Subcutaneous adipose tissue (tissue), 4 donors: ENCODE results near the gene KLHL35. TPM values are rescaled to one million over a fixed set of nuclear protein-coding genes. Genes with fewer than 3 reads are reported as not detected.

ENCODE experiments used
- CTCF ChIP-seq: fragments of 450-650 bp; IDR thresholded peaks from one replicate; pipeline ENCODE4 v1.5.1; 2016; ENCODE audit warnings: low read depth, mild to moderate bottlenecking, control low read depth, antibody characterized with exemption, moderate library complexity
- total RNA-seq, 4 donors: library from RNA; depleted of rRNA; stranded (reverse); fragments of >200 nt; gene quantifications; one replicate each; pipeline ENCODE4 v1.1.0, GENCODE V29; 2016

Gene KLHL35
- total RNA-seq, 4 donors from 2014 or later = 0.82 to 1.3 (median 1.1) TPM; not detected in 1

DNA sequence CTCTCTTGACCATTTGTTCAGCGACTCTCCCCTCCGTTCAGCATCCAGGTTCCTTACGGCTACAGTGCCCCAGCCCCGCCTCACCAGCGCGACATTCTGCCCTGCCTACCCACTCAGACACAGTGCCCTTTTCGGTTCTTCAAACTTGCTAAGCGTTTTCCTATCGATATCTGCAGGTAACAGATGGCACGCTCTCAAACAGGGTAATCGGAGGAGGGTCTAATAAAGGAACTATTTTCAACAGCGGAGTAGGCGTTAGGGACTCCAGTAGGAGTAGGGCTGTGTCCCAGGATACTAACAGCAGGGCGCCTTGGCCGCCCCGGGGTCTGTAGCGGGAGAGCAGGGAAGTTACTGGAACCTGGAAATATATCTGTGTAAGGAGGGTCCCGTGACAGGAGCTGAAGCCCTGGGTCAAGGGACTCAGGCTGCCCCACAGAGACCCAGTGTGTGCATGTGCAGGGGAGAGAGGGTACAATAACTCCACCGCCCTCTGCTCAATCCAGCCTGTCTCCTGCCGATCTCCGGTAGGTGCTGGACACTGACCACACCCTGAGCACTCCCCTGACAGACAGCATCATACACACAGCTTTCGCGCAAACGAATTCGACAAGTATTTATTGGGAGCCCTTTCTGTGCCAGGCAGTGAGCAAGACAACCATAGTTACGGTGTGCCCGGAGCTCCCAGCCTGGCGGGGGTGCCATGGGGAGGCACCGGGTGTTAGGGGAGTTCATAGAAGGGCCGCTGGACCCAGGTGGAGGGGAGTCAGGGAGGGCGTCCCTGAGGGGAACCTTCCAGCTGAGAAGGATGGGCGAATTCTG lies 2.1 kb downstream of the KLHL35 start:
- TF ChIP-seq CTCF = no peak

- TF ChIP-seq CTCF = no peak
Measured at GRCh38 chr11:75429902-75430713, 2.9 kb downstream of the KLHL35 start.

DNA sequence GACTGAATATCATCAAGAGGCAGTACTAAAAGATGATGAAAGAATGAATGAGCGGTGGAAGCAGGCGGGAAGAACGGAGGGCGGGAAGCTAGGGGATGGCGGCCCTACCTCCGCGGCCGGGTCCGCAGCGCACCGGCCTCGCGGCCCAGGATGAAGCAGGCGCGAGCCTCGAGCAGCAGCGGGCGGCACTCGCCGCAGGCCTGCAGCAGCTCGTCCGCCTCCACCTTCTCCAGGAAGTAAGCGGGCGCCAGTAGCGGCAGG lies 3.4 kb downstream of the KLHL35 start:
- TF ChIP-seq CTCF = no peak

- no peak for TF ChIP-seq CTCF
Measured at GRCh38 chr11:75428989-75429640, 3.9 kb downstream of the KLHL35 start.

- no peak for TF ChIP-seq CTCF
Measured at GRCh38 chr11:75428281-75428724, 4.7 kb downstream of the KLHL35 start.

DNA sequence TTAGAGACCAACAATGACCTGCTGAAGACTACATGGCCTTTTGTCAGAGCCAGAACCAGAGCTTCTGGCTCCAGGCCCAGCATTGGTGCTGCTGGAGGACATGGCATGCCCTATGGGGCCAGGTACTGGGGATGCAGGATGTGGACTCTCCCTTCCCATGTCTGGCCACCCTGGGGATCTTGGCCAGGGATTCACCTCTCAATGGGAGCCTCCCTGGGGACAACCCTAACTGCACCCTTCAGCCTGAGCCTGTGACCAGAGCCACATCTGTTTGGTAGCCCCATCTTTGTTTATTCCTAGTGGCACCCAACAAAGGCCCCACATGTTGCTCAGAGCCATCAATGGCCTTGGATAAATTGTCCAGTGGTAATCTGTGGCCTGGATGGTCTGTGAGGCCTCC lies 5.8 kb downstream of the KLHL35 start:
- no peak for TF ChIP-seq CTCF

DNA sequence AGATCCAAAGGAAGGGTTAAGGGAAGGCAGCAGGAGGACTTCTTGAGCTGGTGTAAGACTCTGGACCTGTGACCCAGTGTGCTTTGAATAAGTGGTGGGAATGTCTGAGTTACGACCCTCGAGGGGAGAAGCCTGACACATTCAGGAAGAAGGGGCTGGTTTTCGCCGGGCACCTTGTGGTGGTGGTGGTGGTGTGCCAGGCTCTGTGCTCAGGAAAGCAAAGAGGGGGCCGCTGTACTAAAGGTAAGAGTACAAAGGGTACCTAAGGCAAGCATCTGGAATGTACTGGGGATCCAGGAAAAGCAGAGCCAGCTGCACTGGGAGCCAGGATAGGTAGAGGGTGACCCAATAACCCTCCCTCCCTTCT lies 6.3 kb downstream of the KLHL35 start:
- no peak for TF ChIP-seq CTCF
